ENCODE results near the gene PCYT2. TPM values are rescaled to one million over a fixed set of nuclear protein-coding genes. Genes with fewer than 3 reads are reported as not detected.

PCYT2 gene
- total and polyA plus RNA-seq, 9 of the 15 experiments (the other 6 are each of a cell fraction or from before 2014, with no cell fraction given): 0.92 to 134 (median 82.5) TPM

DNA sequence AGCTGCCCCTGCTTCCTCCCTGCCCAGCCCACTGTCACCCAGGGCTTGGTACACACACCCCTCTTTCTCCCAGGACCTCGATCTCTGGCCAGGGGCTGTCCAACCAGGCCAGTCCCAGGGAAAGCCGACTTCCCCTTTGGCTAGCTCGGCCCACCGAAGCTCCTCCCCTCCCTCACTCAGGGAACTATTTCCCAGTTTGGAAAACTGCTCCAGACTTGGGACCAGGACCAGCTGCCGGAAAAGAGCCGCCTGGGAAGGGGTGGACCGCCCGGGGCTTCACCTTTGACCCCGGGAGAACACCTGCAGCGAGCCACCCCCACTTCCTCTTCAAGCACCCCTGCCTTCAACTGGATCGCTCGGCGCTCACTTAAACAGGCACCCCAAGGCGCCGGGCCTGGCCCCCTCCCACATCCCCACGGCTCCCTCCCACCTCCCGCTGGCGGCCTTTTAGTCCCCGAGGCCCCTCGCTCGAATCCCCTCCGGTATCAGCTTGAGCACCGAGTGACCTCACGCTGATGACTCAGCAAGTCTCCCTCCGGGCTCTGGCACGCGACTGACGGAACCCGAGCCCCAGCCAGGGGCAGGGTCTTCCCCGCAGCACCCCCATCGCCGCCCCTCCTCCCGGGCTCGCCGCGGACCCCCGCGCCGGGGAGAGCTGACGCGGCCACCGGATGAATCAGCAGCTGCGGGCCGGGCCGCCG is 15.4 kb upstream of the PCYT2 start (continued):
- TF ChIP-seq NCOA1 (IDR thresholded peaks at IDR 0.05; ENCODE audit: low read depth): peak; percentile 41; the same call in 1 of the 2 replicates
- TF ChIP-seq, protein P1, sequence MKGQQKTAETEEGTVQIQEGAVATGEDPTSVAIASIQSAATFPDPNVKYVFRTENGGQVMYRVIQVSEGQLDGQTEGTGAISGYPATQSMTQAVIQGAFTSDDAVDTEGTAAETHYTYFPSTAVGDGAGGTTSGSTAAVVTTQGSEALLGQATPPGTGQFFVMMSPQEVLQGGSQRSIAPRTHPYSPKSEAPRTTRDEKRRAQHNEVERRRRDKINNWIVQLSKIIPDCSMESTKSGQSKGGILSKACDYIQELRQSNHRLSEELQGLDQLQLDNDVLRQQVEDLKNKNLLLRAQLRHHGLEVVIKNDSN (CRISPR knock-in tag; IDR thresholded peaks at IDR 0.05): no peak
- peak; percentile 73 for TF ChIP-seq SMARCA4 (IDR thresholded peaks at IDR 0.05)
- TF ChIP-seq BRF1 (IDR thresholded peaks at IDR 0.05; ENCODE audit: borderline replicate concordance, extremely low read depth, insufficient read length): no peak
- TF ChIP-seq PCBP1 (IDR thresholded peaks at IDR 0.05; ENCODE audit: low read depth, low read length, poor library complexity, severe bottlenecking): peak; percentile 51
- TF ChIP-seq, protein P2, sequence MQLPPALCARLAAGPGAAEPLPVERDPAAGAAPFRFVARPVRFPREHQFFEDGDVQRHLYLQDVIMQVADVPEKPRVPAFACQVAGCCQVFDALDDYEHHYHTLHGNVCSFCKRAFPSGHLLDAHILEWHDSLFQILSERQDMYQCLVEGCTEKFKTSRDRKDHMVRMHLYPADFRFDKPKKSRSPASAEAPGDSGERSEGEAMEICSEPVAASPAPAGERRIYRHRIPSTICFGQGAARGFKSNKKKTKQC (CRISPR knock-in tag; IDR thresholded peaks at IDR 0.05): no peak
- TF ChIP-seq LEF1 (IDR thresholded peaks at IDR 0.05): 0 out of 2 replicates have a peak, but pooled peaks have one; percentile 25
- no peak for TF ChIP-seq ZC3H4 (CRISPR knock-in tag; IDR thresholded peaks at IDR 0.05; ENCODE audit: borderline replicate concordance)
- no peak; the same call in 1 of the 2 replicates for TF ChIP-seq ZFX (CRISPR knock-in tag; IDR thresholded peaks at IDR 0.05)
- no peak for TF ChIP-seq MCM3 (IDR thresholded peaks at IDR 0.05)
- peak in 1 of 2 experiments; percentile 20; a peak in 1 of 4 replicates for TF ChIP-seq TRIM24 (IDR thresholded peaks at IDR 0.05)
- TF ChIP-seq FOXK2 (conservative IDR thresholded peaks at IDR 0.05 in 1 of 2, IDR thresholded peaks at IDR 0.05 in 1 of 2; ENCODE audit: low read depth in 2 of 2): no peak
- TF ChIP-seq, protein P3, sequence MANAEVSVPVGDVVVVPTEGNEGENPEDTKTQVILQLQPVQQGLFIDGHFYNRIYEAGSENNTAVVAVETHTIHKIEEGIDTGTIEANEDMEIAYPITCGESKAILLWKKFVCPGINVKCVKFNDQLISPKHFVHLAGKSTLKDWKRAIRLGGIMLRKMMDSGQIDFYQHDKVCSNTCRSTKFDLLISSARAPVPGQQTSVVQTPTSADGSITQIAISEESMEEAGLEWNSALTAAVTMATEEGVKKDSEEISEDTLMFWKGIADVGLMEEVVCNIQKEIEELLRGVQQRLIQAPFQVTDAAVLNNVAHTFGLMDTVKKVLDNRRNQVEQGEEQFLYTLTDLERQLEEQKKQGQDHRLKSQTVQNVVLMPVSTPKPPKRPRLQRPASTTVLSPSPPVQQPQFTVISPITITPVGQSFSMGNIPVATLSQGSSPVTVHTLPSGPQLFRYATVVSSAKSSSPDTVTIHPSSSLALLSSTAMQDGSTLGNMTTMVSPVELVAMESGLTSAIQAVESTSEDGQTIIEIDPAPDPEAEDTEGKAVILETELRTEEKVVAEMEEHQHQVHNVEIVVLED (CRISPR knock-in tag; IDR thresholded peaks at IDR 0.05): no peak
- TF ChIP-seq ILK (tag; IDR thresholded peaks at IDR 0.05; ENCODE audit: borderline replicate concordance, low read depth): no peak
- TF ChIP-seq SNRNP70 (optimal IDR thresholded peaks at IDR 0.05; ENCODE audit: low read depth, low read length): no peak
- no peak for TF ChIP-seq ZNF41 (CRISPR knock-in tag; conservative IDR thresholded peaks at IDR 0.05)
- no peak for TF ChIP-seq ZNF699 (CRISPR knock-in tag; IDR thresholded peaks at IDR 0.05; ENCODE audit: insufficient replicate concordance)
- no peak for TF ChIP-seq ILF3 (IDR thresholded peaks at IDR 0.05; ENCODE audit: borderline replicate concordance)
- TF ChIP-seq, protein P4, sequence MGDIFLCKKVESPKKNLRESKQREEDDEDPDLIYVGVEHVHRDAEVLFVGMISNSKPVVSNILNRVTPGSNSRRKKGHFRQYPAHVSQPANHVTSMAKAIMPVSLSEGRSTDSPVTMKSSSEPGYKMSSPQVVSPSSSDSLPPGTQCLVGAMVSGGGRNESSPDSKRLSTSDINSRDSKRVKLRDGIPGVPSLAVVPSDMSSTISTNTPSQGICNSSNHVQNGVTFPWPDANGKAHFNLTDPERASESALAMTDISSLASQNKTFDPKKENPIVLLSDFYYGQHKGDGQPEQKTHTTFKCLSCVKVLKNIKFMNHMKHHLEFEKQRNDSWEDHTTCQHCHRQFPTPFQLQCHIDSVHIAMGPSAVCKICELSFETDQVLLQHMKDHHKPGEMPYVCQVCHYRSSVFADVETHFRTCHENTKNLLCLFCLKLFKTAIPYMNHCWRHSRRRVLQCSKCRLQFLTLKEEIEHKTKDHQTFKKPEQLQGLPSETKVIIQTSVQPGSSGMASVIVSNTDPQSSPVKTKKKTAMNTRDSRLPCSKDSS (IDR thresholded peaks at IDR 0.05; ENCODE audit: low read depth, partially characterized antibody): no peak
- TF ChIP-seq FOXM1 (IDR thresholded peaks at IDR 0.05; ENCODE audit: low read depth): no peak
- 0 out of 2 replicates have a peak, but pooled peaks have one; percentile 3 for TF ChIP-seq FOXM1 (CRISPR knock-in tag; IDR thresholded peaks at IDR 0.05; ENCODE audit: low read depth)
- no peak for TF ChIP-seq ZBTB1 (CRISPR knock-in tag; IDR thresholded peaks at IDR 0.05; ENCODE audit: borderline replicate concordance, low read depth)
- no peak for TF ChIP-seq ZFP36 (IDR thresholded peaks at IDR 0.05; ENCODE audit: low read depth, low read length, partially characterized antibody)
